ENCODE measurements around the gene TEX44. TPM values are rescaled to one million over a fixed set of nuclear protein-coding genes. Genes with fewer than 3 reads are reported as not detected.
A peak's percentile ranks its signal among the peaks of the same experiment; 100 is the strongest.

Gene TEX44
- total and polyA plus RNA-seq, 2 of the 13 experiments (the other 11 are each of a cell fraction or from before 2014, with no cell fraction given) = not detected

- TF ChIP-seq, protein P1, sequence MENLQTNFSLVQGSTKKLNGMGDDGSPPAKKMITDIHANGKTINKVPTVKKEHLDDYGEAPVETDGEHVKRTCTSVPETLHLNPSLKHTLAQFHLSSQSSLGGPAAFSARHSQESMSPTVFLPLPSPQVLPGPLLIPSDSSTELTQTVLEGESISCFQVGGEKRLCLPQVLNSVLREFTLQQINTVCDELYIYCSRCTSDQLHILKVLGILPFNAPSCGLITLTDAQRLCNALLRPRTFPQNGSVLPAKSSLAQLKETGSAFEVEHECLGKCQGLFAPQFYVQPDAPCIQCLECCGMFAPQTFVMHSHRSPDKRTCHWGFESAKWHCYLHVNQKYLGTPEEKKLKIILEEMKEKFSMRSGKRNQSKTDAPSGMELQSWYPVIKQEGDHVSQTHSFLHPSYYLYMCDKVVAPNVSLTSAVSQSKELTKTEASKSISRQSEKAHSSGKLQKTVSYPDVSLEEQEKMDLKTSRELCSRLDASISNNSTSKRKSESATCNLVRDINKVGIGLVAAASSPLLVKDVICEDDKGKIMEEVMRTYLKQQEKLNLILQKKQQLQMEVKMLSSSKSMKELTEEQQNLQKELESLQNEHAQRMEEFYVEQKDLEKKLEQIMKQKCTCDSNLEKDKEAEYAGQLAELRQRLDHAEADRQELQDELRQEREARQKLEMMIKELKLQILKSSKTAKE (CRISPR knock-in tag; IDR thresholded peaks at IDR 0.05; ENCODE audit: borderline replicate concordance) = peak; percentile 21; the same call in 1 of the 2 replicates
- TF ChIP-seq CENPX (CRISPR knock-in tag; IDR thresholded peaks at IDR 0.05) (no peak), FOXC1 (CRISPR knock-in tag; IDR thresholded peaks at IDR 0.05; ENCODE audit: borderline replicate concordance) (peak; percentile 96), ZNF264 (CRISPR knock-in tag; IDR thresholded peaks at IDR 0.05) (no peak), MYC (CRISPR knock-in tag; IDR thresholded peaks at IDR 0.05; ENCODE audit: borderline replicate concordance) (peak; percentile 93), NR0B2 (CRISPR knock-in tag; IDR thresholded peaks at IDR 0.05) (peak; percentile 61), MTA1 (CRISPR knock-in tag; IDR thresholded peaks at IDR 0.05; ENCODE audit: borderline replicate concordance) (peak; percentile 76), ATF3 (CRISPR knock-in tag; IDR thresholded peaks at IDR 0.05) (no peak), ZNF7 (CRISPR knock-in tag; IDR thresholded peaks at IDR 0.05) (no peak), NAIF1 (CRISPR knock-in tag; IDR thresholded peaks at IDR 0.05; ENCODE audit: borderline replicate concordance) (peak; percentile 18; the same call in 1 of the 2 replicates), MBNL3 (CRISPR knock-in tag; conservative IDR thresholded peaks at IDR 0.05) (no peak), CCAR2 (optimal IDR thresholded peaks at IDR 0.05; ENCODE audit: low read depth, low read length) (no peak), ARHGAP35 (CRISPR knock-in tag; IDR thresholded peaks at IDR 0.05; ENCODE audit: borderline replicate concordance) (peak; percentile 98; the same call in 1 of the 2 replicates), SP5 (CRISPR knock-in tag; IDR thresholded peaks at IDR 0.05; ENCODE audit: borderline replicate concordance, low read depth) (peak; percentile 21; the same call in 1 of the 2 replicates), SALL1 (CRISPR knock-in tag; IDR thresholded peaks at IDR 0.05) (peak; percentile 75), BCL6 (CRISPR knock-in tag; IDR thresholded peaks at IDR 0.05) (no peak), ZNF558 (CRISPR knock-in tag; IDR thresholded peaks at IDR 0.05; ENCODE audit: borderline replicate concordance) (peak; percentile 96; the same call in 1 of the 2 replicates), HNF1B (CRISPR knock-in tag; IDR thresholded peaks at IDR 0.05) (peak; percentile 67; the same call in 1 of the 2 replicates), E2F1 (CRISPR knock-in tag; IDR thresholded peaks at IDR 0.05) (0 out of 2 replicates have a peak, but pooled peaks have one; percentile 28)
- TF ChIP-seq, protein P2, sequence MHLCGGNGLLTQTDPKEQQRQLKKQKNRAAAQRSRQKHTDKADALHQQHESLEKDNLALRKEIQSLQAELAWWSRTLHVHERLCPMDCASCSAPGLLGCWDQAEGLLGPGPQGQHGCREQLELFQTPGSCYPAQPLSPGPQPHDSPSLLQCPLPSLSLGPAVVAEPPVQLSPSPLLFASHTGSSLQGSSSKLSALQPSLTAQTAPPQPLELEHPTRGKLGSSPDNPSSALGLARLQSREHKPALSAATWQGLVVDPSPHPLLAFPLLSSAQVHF (CRISPR knock-in tag; IDR thresholded peaks at IDR 0.05) = peak; percentile 88
- TF ChIP-seq, protein P3, sequence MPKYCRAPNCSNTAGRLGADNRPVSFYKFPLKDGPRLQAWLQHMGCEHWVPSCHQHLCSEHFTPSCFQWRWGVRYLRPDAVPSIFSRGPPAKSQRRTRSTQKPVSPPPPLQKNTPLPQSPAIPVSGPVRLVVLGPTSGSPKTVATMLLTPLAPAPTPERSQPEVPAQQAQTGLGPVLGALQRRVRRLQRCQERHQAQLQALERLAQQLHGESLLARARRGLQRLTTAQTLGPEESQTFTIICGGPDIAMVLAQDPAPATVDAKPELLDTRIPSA (CRISPR knock-in tag; IDR thresholded peaks at IDR 0.05; ENCODE audit: borderline replicate concordance) = no peak; the same call in 1 of the 2 replicates
Observed at GRCh38 chr2:231613663-231614558, 21.2 kb downstream of the TEX44 start (continued).
